K562 (cell line): Measurements from ENCODE around the gene EMID1. TPM values are rescaled to one million over a fixed set of nuclear protein-coding genes. Genes with fewer than 3 reads are reported as not detected.

Source experiments
- ATAC-seq: fragments of 200-7000 bp; cut with Tn5 transposase; 3 replicates; pipeline ENCODE4 v1.9.1; 2020; ENCODE audit warnings: moderate library complexity
- BruUV-seq: library from RNA; stranded (reverse); fragments of 400-500 nt; replicated peaks from 2 replicates; lab custom pipeline; 2021; lab: Mats Ljungman, UMichigan
- CTCF ChIA-PET: fragments of 300-600 bp; formaldehyde crosslinking; extraction: SDS; loops from one replicate; lab custom pipeline; 2021; ENCODE audit warnings: low intra/inter-chr PET ratio; lab: Yijun Ruan, JAX
- POLR2A ChIA-PET: fragments of 300-600, 350-650 bp; sonication (Branson Sonifier 250); formaldehyde crosslinking; extraction: SDS; loops from one replicate; lab custom pipeline; 2021; ENCODE audit warnings: antibody characterized with exemption, inconsistent platforms; lab: Yijun Ruan, JAX
- DNase-seq, 4 experiments: peaks; one replicate each; pipeline versions ENCODE4 v3.0.0 to v3.0.0-alpha.2; 2011 to 2018; ENCODE audit warnings: low spot score in 3 of 4, mixed read lengths in 3 of 4; ENCODE audit errors: extremely low read depth in 1 of 4
- FAIRE-seq: peaks from 2 replicates; lab custom pipeline; 2011; peaks lifted over from hg19 to GRCh38; lab: Jason Lieb, UNC
- H2AFZ ChIP-seq: 2 replicates; pipeline ENCODE4 v1.6.0; 2011; ENCODE audit warnings: low read depth, low read length, control low read depth, inconsistent platforms
- H3K27ac ChIP-seq: fragments of 200-600 bp; 3 replicates; pipeline ENCODE4 v1.8.0; 2011; ENCODE audit warnings: low read depth, mild to moderate bottlenecking, control low read depth, inconsistent platforms, low read length, moderate library complexity, mixed read lengths; ENCODE audit errors: extremely low read depth
- H3K27me3 ChIP-seq, 2 experiments: fragments of 300-600 bp in 1 of 2; 2 replicates in 1 of 2; 3 replicates in 1 of 2; pipeline versions ENCODE4 v1.6.0 to v1.8.0; 2011; ENCODE audit warnings: inconsistent platforms in 2 of 2, low read length in 2 of 2, mild to moderate bottlenecking in 1 of 2, mixed read lengths in 1 of 2, moderate library complexity in 1 of 2; ENCODE audit not compliant: control insufficient read depth in 2 of 2, insufficient read depth in 2 of 2
- H3K36me3 ChIP-seq: fragments of 300-600 bp; 3 replicates; pipeline ENCODE4 v1.8.0; 2011; ENCODE audit warnings: mild to moderate bottlenecking, low read length, inconsistent platforms; ENCODE audit not compliant: control insufficient read depth, insufficient read depth
- H3K4me1 ChIP-seq, 2 experiments: fragments of 200-600 bp in 1 of 2; replicated peaks in 1 of 2; 2 replicates in 1 of 2; 3 replicates in 1 of 2; pipeline versions ENCODE4 v1.5.1 to v1.8.0; 2011; ENCODE audit warnings: inconsistent platforms in 2 of 2, low read length in 2 of 2, mild to moderate bottlenecking in 1 of 2, mixed read lengths in 1 of 2, moderate library complexity in 1 of 2; ENCODE audit not compliant: control insufficient read depth in 2 of 2, insufficient read depth in 2 of 2
- H3K4me2 ChIP-seq: 2 replicates; pipeline ENCODE4 v1.6.1; 2011; ENCODE audit warnings: low read length, control low read depth, inconsistent platforms, mixed read lengths; ENCODE audit not compliant: insufficient read depth
- H3K4me3 ChIP-seq: fragments of 200-600 bp; sonication (generic), shearing (Covaris generic); 2 replicates; pipeline ENCODE4 v1.5.1; 2016; ENCODE audit warnings: control low read depth, inconsistent platforms
- H3K79me2 ChIP-seq: fragments of 200-600 bp; 3 replicates; pipeline ENCODE4 v1.8.0; 2011; ENCODE audit warnings: low read length, inconsistent platforms; ENCODE audit not compliant: control insufficient read depth, insufficient read depth
- H3K9ac ChIP-seq, 2 experiments: 2 replicates each; pipeline versions ENCODE4 v1.6.0 to v1.6.1; 2011; ENCODE audit warnings: low read depth in 2 of 2, low read length in 2 of 2, control low read depth in 1 of 2, inconsistent platforms in 1 of 2, mild to moderate bottlenecking in 1 of 2, mixed read lengths in 1 of 2; ENCODE audit not compliant: insufficient read depth in 1 of 2
- H3K9me1 ChIP-seq: one replicate; pipeline ENCODE4 v1.6.0; 2011; ENCODE audit warnings: inconsistent platforms, mild to moderate bottlenecking, low read length, moderate library complexity; ENCODE audit not compliant: control insufficient read depth, insufficient read depth
- H3K9me3 ChIP-seq: replicated peaks from 2 replicates; pipeline ENCODE4 v1.5.1; 2011; ENCODE audit warnings: low read depth, low read length, inconsistent platforms; ENCODE audit not compliant: control insufficient read depth, insufficient read depth
- H4K20me1 ChIP-seq: replicated peaks from 2 replicates; pipeline ENCODE4 v1.6.1; 2011; ENCODE audit warnings: low read length, inconsistent platforms, mixed read lengths; ENCODE audit not compliant: control insufficient read depth, insufficient read depth
- KLF16 ChIP-seq: IDR thresholded peaks from 2 replicates; pipeline ENCODE4 v1.6.1; 2016; ENCODE audit warnings: antibody characterized with exemption
- MECOM ChIP-seq: fragments of 250-450 bp; sonication (Bioruptor Pico); IDR thresholded peaks from 2 replicates; pipeline ENCODE4 v1.8.0; 2022; ENCODE audit warnings: inconsistent platforms
- NCOA1 ChIP-seq: fragments of 450-650 bp; IDR thresholded peaks from 2 replicates; pipeline ENCODE4 v1.6.1; 2016; ENCODE audit warnings: low read depth
- NCOR1 ChIP-seq: fragments of 450-650 bp; IDR thresholded peaks from 2 replicates; pipeline ENCODE4 v1.6.1; 2016; ENCODE audit warnings: mild to moderate bottlenecking, moderate library complexity
- OTX1 ChIP-seq: fragments of 450-650 bp; formaldehyde crosslinking; IDR thresholded peaks from 2 replicates; pipeline ENCODE4 v1.4.0; 2022; ENCODE audit warnings: mild to moderate bottlenecking
- SMAD4 ChIP-seq: fragments of 250-450 bp; sonication (Bioruptor Pico); conservative IDR thresholded peaks from 2 replicates; pipeline ENCODE4 v1.8.0; 2021; ENCODE audit warnings: inconsistent platforms, mild to moderate bottlenecking, moderate library complexity
- STAT6 ChIP-seq: sonication (generic); formaldehyde crosslinking; IDR thresholded peaks from 2 replicates; pipeline ENCODE4 v1.8.1; 2023; ENCODE audit warnings: mild to moderate bottlenecking, missing genetic modification reagents
- TEAD2 ChIP-seq: fragments of 450-650 bp; IDR thresholded peaks from 2 replicates; pipeline ENCODE4 v1.6.1; 2016; ENCODE audit warnings: missing genetic modification characterization, control low read depth, missing compliant biosample characterization
- ZNF24 ChIP-seq: fragments of 450-650 bp; IDR thresholded peaks from 2 replicates; pipeline ENCODE4 v1.6.1; 2016
- ZNF639 ChIP-seq, 2 experiments: fragments of 200-800 bp in 1 of 2; sonication (Bioruptor generic) in 1 of 2; sonication (generic) in 1 of 2; formaldehyde crosslinking in 1 of 2; IDR thresholded peaks in 1 of 2; conservative IDR thresholded peaks in 1 of 2; 2 replicates each; pipeline versions ENCODE4 v1.5.0 to v1.6.1; 2016 to 2020; ENCODE audit warnings: missing compliant biosample characterization in 1 of 2, missing genetic modification characterization in 1 of 2, missing genetic modification reagents in 1 of 2
- WGBS: fragments of 100-300 bp; shearing (Covaris generic); methylation state at CpG from one replicate; pipeline ENCODE4 v1.1.6; 2016; ENCODE audit warnings: low coverage, mixed read lengths; ENCODE audit not compliant: insufficient coverage; ENCODE audit errors: missing lambda C conversion rate; 5-methylcytosine and 5-hydroxymethylcytosine counted together
- in situ Hi-C: fragments of 300-500 bp; cut with MboI; formaldehyde crosslinking; loops from 4 replicates; pipeline ENCODE4 v1.15.0; 2018; ENCODE audit warnings: inconsistent platforms, mixed read lengths
- intact Hi-C: fragments of 100-400 bp; cut with micrococcal nuclease; formaldehyde crosslinking; loops from 2 replicates; pipeline ENCODE4 v1.14.2; 2022
- polyA plus RNA-seq, 8 experiments: library from polyadenylated mRNA; depleted of rRNA in 4 of 8; stranded (reverse) in 5 of 8; unstranded in 3 of 8; fragments of >200 nt; fragmentation: Nextera tagmentation in 2 of 8; fragmentation: Illumina TruSeq in 1 of 8; extraction: Ambion mirVana in 2 of 8; extraction: Trizol in 1 of 8; gene quantifications; 2 replicates each; pipeline versions ENCODE4 v1.2.1 to v1.2.3, GENCODE V29; 2011 to 2014; ENCODE audit warnings: inconsistent platforms in 1 of 8, missing spikeins in 1 of 8
- total RNA-seq, 7 experiments: library from RNA; depleted of rRNA in 6 of 7; stranded (reverse); fragments of >200 nt in 6 of 7; fragmentation: Illumina TruSeq in 2 of 7; extraction: Trizol in 2 of 7; gene quantifications; 2 replicates each; pipeline versions ENCODE4 v1.2.1 to v1.2.3, GENCODE V29; 2011 to 2021; ENCODE audit warnings: low replicate concordance in 1 of 7
- TF ChIP-seq, protein P1 (sequence below): sonication (generic); formaldehyde crosslinking; IDR thresholded peaks from 2 replicates; pipeline ENCODE4 v1.9.0; 2022; ENCODE audit warnings: mild to moderate bottlenecking, missing genetic modification reagents
- TF ChIP-seq, protein P2 (sequence below), 2 experiments: fragments of 250-450 bp in 1 of 2; fragments of 450-650 bp in 1 of 2; sonication (Bioruptor Pico) in 1 of 2; IDR thresholded peaks; 2 replicates each; pipeline versions ENCODE4 v1.6.1 to v1.8.0; 2016 to 2021; ENCODE audit warnings: mild to moderate bottlenecking in 2 of 2, moderate library complexity in 2 of 2, missing compliant biosample characterization in 1 of 2, missing genetic modification characterization in 1 of 2

EMID1 gene
- total and polyA plus RNA-seq, 9 of the 15 experiments (the other 6 are each of a cell fraction or from before 2014, with no cell fraction given): 0.15 to 7.2 (median 2.7) TPM

GRCh38 chr22:29155966-29156365 lies 49.7 kb upstream of the EMID1 start:
- Histone ChIP-seq H3K4me2 (no peak overlapping the region), H3K4me1 (peaks cover 14 to 24% of the 10 kb centered on the region in 2 experiments), H3K9ac (no peak overlapping the region), H2AFZ (no peak overlapping the region), H3K9me1 (no peaks in the 10 kb centered on the region), H3K36me3 (no peaks in the 10 kb centered on the region), H4K20me1 (no peaks in the 10 kb centered on the region), H3K4me3 (no peak overlapping the region), H3K27me3 (no peaks in the 10 kb centered on the region), H3K9me3 (no peaks in the 10 kb centered on the region), H3K27ac (no peak overlapping the region), H3K79me2 (no peaks in the 10 kb centered on the region)
- 75% methylated on average over 1 of the region's 1 CpG for WGBS
- CTCF ChIA-PET: no interaction called here
- TF ChIP-seq MECOM (CRISPR knock-in tag) (no peak), KLF16 (no peak), ZNF639 (CRISPR knock-in tag; conservative IDR thresholded peaks at IDR 0.05 in 1 of 2, IDR thresholded peaks at IDR 0.05 in 1 of 2) (no peak), ZNF24 (no peak), OTX1 (no peak), NCOA1 (no peak), NCOR1 (no peak), STAT6 (no peak), TEAD2 (no peak), SMAD4 (no peak)
- TF ChIP-seq, protein P1, sequence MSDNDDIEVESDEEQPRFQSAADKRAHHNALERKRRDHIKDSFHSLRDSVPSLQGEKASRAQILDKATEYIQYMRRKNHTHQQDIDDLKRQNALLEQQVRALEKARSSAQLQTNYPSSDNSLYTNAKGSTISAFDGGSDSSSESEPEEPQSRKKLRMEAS (CRISPR knock-in tag): no peak
- TF ChIP-seq, protein P2, sequence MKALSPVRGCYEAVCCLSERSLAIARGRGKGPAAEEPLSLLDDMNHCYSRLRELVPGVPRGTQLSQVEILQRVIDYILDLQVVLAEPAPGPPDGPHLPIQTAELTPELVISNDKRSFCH (CRISPR knock-in tag; IDR thresholded peaks at IDR 0.05): no peak
- TF ChIP-seq, protein P2 (tag; IDR thresholded peaks at IDR 0.05): no peak
- in situ Hi-C loops (loop anchor here (10.0 kb wide), 1 partner anchor 301 kb away; no protein-coding TSS in a partner anchor), intact Hi-C loops (loop anchor here (2.0 to 10.0 kb wide), 2 partner anchors 89 to 91 kb away; partner anchors contain the start of gene C22orf31)
- FAIRE-seq (no peak), ATAC-seq (no peak), DNase-seq (no peak)
- POLR2A ChIA-PET: no interaction called here
- BruUV-seq: no TSS peak
